HG03135 (cell line): ENCODE data around the gene SMG9.
"Not testable (repeated sequence)": the region's sequence is repeated elsewhere in the genome, so short reads cannot be mapped to it uniquely, and the experiment has no call there.

Experiments used
- ATAC-seq: cut with Tn5 transposase; IDR thresholded peaks from one replicate; pipeline ENCODE4 v1.9.1; 2021; ENCODE audit warnings: mild to moderate bottlenecking, moderate library complexity; ENCODE audit not compliant: unreplicated experiment

The SMG9 gene

GRCh38 chr19:43780706-43781525 is 26.2 kb upstream of the SMG9 start, which contains the start of gene KCNN4:
TSS of gene KCNN4 (minus strand) at chr19:43780973. CDS start at chr19:43780861, 112 bp downstream.
- no peak for ATAC-seq

DNA sequence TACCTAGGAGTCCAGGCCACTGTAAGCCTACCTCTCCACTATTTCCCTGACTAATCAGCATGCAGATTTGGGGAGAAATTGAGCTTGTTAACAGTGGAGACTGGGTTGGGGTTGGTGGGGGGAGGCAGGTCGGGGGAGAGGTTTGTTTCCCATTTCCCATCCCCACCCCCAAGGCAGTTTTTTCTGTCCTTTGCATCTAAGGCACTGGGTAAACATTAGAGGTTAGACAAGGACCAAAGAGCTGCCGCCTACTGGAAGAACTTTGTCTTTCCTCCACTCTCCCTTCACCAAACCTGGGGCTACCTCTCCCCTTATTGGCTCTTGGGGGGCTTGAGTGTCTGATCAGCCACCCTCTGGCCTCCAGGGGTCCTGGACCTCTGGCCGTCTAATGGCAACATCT is 25.1 kb upstream of the SMG9 start:
- ATAC-seq: no peak

DNA sequence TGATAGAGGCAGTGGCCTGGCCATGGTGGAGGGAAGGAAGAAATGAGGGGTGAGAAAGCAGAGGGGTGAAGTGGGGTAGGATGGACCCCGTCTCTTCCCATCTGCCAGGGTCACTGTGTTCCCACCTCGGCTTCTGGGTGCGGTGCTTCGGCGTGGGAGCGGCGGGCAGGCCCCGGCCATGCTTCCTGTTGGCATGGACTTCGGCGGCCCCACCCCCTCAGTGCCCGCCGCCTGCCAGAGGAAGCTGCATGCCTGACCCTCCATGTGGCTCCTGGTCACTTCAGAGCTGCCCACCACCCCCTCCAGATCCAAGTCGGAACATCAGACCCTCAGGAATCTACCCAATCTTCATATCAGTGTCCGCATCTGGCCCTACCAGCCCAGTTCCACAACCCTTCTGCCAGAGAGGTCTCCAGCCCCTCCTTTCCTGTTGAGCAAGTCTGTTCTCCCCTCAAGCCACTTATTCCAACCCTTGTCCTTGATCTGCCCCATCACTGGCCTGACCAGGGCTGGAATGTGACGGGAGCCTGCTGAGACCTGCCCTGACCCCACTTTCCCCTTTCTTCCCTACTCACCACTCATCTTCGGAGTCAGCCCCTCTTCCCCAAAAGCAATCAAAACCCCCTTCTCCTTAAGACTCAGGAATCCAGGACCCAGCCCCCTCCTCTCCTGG is 24.5 kb upstream of the SMG9 start:
- no peak for ATAC-seq

GRCh38 chr19:43778651-43779050 is 23.9 kb upstream of the SMG9 start:
- ATAC-seq: no peak

DNA sequence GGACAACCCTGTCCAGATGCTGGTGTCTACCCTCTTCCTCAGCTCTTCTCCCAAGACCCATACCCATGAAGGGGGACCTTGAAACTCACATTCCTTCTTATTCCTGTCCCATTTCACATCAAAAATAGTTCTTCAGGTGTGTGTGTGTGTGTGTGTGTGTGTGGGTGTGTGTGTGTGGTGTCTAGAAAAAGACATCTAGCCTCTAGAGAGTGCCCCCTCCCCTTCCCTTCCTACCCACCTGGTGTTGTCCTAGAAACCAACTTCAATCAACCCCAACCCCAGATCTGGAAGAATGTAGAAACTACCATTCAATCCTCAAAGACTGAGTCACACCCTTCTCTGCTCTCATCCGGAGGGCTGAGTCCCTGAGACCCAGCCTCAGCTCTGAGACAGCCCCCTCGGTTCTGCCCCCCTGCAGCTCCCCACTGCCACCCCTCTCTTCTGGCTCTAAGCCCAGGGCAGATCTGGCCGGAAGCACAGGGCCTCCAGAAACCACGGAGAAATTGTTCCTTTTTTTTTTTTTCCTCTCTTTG is 22.5 kb upstream of the SMG9 start:
- ATAC-seq: no peak

DNA sequence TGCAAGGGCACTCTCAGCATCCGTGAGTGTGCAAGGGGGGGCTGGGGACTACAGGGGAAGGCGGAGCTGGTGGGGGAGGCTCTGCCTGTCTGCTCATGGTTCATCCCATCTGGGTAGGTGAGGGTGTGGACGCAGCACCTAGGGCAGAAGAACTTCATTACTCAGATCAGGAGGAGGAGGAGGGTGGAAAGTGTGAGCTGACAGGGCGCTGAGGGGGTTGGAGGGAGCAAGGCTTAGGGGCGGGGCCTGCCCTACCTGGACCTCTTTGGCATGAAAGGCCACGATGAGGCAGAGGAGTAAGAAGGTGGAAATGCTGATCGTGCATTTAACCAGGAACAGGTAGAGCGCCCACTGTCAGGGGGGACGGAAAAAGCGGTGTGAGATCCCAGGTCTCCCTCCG is 21.5 kb upstream of the SMG9 start:
- ATAC-seq: no peak

DNA sequence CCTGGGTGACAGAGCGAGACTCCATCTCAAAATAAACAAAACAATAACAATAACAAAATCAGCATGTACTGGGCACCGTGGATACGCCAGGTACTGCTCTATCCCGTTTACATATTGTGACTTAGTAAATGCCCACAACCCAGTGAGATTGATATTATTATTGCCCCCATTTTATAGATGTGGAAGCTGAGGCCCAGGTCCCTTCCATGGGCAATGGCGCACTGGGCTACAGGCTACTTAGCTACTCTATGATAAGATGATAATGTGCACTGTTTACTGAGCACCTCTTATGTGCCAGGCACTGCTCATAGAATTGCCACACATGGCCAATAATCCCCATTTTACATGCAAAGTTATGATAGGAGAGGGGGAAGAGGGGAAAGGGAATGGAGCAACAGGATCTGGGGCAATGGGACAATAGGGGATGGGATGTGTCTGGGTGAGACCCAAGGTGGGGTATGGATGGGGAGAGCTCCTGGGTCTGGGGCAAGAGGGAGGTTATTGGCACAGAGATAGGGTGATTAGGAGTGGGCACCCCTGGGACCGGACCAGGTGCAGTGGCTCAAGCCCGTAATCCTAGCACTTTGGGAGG is 20.6 kb upstream of the SMG9 start:
- no peak for ATAC-seq

DNA sequence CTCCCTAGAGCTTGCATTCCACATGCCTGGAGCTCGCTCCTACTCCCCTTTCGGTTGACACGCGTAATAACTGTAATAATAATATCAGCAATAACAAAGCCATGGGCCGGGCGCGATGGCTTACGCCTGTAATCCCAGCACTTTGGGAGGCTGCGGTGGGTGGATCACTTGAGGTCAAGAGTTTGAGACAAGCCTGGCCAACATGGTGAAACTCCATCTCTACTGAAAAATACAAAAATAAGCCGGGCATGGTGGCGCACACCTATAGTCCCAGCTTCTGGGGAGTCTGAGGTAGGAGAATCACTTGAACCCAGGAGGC is 20.1 kb upstream of the SMG9 start:
- ATAC-seq: not testable (repeated sequence)

DNA sequence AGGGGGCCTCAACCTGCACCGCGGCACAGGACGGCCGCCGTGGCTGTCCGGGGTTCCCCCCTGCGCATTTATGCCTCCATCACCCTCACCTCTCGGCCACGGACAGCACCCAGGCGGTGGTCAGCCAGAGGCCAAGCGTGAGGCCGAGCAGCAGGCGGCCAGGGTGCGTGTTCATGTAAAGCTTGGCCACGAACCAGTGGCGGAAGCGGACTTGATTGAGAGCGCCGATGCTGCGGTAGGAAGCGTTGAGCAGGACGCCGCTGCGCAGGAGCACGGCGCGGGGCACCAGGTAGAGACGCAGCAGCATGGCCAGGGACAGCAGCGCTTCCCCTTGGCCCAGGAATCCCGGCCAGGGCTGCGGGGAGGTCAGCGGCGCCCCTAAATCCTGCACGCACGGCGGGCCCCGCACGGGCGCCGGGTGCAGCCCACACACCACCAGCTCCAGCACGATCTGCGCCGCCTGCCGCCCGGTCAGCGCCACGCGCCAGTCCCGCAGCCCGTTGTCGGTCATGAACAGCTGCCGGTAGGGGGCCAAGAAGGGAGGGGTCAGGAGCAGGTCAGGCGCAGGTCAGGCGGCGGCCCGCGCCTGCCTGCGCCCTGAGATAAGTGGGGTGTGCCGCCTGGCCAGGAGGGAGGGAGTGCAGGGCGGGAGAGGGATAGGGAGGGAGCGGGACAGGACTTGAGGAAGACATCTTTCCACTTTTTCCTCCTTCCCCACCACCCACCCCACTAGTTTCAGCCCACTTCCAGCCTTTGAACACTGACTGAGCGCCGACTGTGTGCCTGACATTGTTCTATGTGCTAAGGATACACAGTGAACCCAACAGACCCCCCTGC is 19.6 kb upstream of the SMG9 start:
- ATAC-seq: no peak

- no peak for ATAC-seq
Measured at GRCh38 chr19:43773725-43774102, 19.0 kb upstream of the SMG9 start.

- no peak for ATAC-seq
Measured at GRCh38 chr19:43769256-43769655, 14.5 kb upstream of the SMG9 start.

DNA sequence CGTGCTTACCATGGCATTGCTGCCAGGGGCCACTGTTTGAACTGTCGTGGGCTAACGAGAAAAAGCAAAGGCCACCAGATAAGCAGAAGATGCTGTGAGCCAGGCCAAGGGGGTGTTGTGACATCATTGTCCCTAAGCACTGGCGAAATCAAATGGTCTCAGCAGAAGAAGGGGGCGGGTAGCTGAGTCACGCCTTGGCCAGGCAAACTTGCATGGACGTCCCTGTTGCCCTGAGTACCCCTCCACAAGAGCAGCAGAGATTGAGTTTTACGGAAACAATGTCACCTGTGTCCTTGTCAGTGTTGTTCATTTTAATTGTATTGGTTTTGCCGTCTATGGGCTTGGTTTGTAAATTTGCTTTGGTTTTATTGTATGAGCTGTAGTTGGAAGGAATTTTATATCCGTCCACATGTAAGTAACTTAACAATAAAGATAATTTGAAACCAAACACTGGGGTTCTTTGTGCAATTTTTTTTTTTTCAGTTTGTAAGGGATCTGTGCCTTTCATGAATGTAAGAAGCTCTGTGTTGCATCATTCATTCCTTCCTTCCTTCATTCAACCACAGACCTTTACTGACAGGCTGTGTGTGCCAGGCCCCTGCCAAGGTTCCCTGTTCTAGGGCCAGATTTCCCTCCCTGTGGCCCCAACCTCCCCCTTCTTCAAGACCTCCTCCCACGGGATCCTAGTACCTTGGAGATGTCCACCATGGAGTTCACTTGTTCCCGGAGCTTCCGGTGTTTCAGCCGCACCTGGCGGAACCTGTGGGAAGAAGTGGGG is 13.7 kb upstream of the SMG9 start:
- no peak for ATAC-seq

- ATAC-seq: no peak
Measured at GRCh38 chr19:43767818-43768217, 13.1 kb upstream of the SMG9 start.

- ATAC-seq: no peak
Measured at GRCh38 chr19:43767316-43767715, 12.6 kb upstream of the SMG9 start.

- ATAC-seq: no peak
Measured at GRCh38 chr19:43766755-43767043, 11.9 kb upstream of the SMG9 start.

- peak; percentile 71 for ATAC-seq
Measured at GRCh38 chr19:43765109-43765876, 10.5 kb upstream of the SMG9 start.

GRCh38 chr19:43764684-43765083 is 9.9 kb upstream of the SMG9 start:
- not testable (repeated sequence) for ATAC-seq

DNA sequence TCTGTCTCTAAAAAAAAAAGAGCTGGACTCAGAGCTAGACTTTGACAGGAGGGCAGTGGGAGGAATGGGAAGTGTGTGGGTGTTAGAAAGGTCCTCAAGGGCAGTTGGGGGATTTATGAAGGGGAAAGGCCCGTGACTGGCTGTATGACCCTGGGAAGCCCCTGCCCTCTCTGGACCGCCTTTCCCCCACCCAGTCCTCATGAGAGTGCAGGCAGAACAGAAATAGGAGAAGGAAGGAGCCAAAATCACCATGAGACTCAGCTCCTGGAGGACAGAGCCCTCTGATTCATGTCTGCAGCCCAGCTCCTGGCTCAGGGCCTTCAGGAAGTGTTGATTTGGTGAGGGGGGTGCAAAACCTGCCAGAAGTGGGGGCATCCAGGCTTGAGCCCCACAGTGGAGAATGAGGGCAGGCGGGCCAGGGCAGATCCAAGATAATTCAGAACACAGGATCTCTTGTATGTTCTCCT is 8.7 kb upstream of the SMG9 start:
- ATAC-seq: no peak

- ATAC-seq: no peak
Measured at GRCh38 chr19:43762814-43763213, 8.1 kb upstream of the SMG9 start.

DNA sequence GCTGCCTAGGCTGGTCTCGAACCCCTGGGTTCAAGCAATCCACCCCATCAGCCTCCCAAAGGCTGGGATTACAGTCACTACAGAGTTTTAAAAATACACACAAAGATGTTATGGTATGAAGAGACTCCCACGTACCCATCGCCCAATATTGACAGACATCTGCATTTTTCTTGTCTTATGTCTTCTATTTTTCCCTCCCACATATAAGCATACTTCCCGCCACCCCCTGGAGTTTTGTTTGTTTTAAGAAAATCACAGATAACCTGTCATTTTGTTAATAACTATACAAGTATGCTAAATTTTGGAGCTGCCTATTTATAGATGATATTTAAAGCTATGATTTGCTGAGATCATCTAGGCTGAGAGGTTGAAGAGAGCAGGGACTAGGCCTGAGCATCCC is 6.2 kb upstream of the SMG9 start:
- no peak for ATAC-seq
